ENCODE results near the gene MFRP. TPM values are rescaled to one million over a fixed set of nuclear protein-coding genes. Genes with fewer than 3 reads are reported as not detected.
A peak's percentile ranks its signal among the peaks of the same experiment; 100 is the strongest.

Gene MFRP
- total RNA-seq, 2 experiments from 2014 or later = not detected

- no peak for ATAC-seq
- CTCF ChIA-PET = interaction anchor here (1.2 to 15.0 kb wide), 5 partner anchors 13 to 103 kb away, joined by 3 to 241 read pairs (median 30); partner anchors contain the start of gene C1QTNF5
- POLR2A ChIA-PET = interaction anchor here (0.8 to 1.4 kb wide), 2 partner anchors 9 to 10 kb away, joined by 4 read pairs; partner anchors contain the start of gene USP2
- H3K36me3 Mint-ChIP-seq (ENCODE audit: low read depth) = no peaks in the 10 kb centered on the region
- peaks cover 7% of the 10 kb centered on the region for H3K4me1 Mint-ChIP-seq (ENCODE audit: low read depth)
- H3K27ac Mint-ChIP-seq = no peak overlapping the region
- no peak for DNase-seq
- TF ChIP-seq, protein P1, sequence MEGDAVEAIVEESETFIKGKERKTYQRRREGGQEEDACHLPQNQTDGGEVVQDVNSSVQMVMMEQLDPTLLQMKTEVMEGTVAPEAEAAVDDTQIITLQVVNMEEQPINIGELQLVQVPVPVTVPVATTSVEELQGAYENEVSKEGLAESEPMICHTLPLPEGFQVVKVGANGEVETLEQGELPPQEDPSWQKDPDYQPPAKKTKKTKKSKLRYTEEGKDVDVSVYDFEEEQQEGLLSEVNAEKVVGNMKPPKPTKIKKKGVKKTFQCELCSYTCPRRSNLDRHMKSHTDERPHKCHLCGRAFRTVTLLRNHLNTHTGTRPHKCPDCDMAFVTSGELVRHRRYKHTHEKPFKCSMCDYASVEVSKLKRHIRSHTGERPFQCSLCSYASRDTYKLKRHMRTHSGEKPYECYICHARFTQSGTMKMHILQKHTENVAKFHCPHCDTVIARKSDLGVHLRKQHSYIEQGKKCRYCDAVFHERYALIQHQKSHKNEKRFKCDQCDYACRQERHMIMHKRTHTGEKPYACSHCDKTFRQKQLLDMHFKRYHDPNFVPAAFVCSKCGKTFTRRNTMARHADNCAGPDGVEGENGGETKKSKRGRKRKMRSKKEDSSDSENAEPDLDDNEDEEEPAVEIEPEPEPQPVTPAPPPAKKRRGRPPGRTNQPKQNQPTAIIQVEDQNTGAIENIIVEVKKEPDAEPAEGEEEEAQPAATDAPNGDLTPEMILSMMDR (IDR thresholded peaks at IDR 0.05) = no peak
- no peaks in the 10 kb centered on the region for H3K9me3 Mint-ChIP-seq
- no peak overlapping the region for H3K4me3 Mint-ChIP-seq
- intact Hi-C loops (cut with micrococcal nuclease) = no loop called here
- H3K27me3 Mint-ChIP-seq = peaks cover 10% of the 10 kb centered on the region
Measured at GRCh38 chr11:119372260-119373058, 26.0 kb upstream of the MFRP start.

GRCh38 chr11:119371778-119372182 lies 25.3 kb upstream of the MFRP start:
- no peak overlapping the region for H3K27ac Mint-ChIP-seq
- peaks cover 7% of the 10 kb centered on the region for H3K4me1 Mint-ChIP-seq (ENCODE audit: low read depth)
- H3K9me3 Mint-ChIP-seq = no peaks in the 10 kb centered on the region
- ATAC-seq = no peak
- H3K4me3 Mint-ChIP-seq = no peak overlapping the region
- TF ChIP-seq, protein P1 (IDR thresholded peaks at IDR 0.05) = no peak
- ChIA-PET CTCF (interaction anchor here (1.0 to 6.4 kb wide), 4 partner anchors 10 to 103 kb away, joined by 3 to 55 read pairs (median 6); no protein-coding TSS in a partner anchor), POLR2A (no interaction called here)
- H3K27me3 Mint-ChIP-seq = peaks cover 15% of the 10 kb centered on the region
- intact Hi-C loops (cut with micrococcal nuclease) = no loop called here
- no peak for DNase-seq
- H3K36me3 Mint-ChIP-seq (ENCODE audit: low read depth) = no peaks in the 10 kb centered on the region

- no peak overlapping the region for H3K27ac Mint-ChIP-seq
- H3K36me3 Mint-ChIP-seq (ENCODE audit: low read depth) = no peaks in the 10 kb centered on the region
- CTCF ChIA-PET = interaction anchor here (0.9 to 6.4 kb wide), 5 partner anchors 10 to 104 kb away, joined by 3 to 55 read pairs (median 5); no protein-coding TSS in a partner anchor
- peaks cover 7% of the 10 kb centered on the region for H3K4me1 Mint-ChIP-seq (ENCODE audit: low read depth)
- peaks cover 22% of the 10 kb centered on the region for H3K27me3 Mint-ChIP-seq
- H3K4me3 Mint-ChIP-seq = no peak overlapping the region
- H3K9me3 Mint-ChIP-seq = no peaks in the 10 kb centered on the region
- TF ChIP-seq, protein P1 (IDR thresholded peaks at IDR 0.05) = no peak
- ATAC-seq = no peak
- POLR2A ChIA-PET = no interaction called here
- DNase-seq = no peak
- intact Hi-C loops (cut with micrococcal nuclease) = no loop called here
Measured at GRCh38 chr11:119371067-119371601, 24.6 kb upstream of the MFRP start.

DNA sequence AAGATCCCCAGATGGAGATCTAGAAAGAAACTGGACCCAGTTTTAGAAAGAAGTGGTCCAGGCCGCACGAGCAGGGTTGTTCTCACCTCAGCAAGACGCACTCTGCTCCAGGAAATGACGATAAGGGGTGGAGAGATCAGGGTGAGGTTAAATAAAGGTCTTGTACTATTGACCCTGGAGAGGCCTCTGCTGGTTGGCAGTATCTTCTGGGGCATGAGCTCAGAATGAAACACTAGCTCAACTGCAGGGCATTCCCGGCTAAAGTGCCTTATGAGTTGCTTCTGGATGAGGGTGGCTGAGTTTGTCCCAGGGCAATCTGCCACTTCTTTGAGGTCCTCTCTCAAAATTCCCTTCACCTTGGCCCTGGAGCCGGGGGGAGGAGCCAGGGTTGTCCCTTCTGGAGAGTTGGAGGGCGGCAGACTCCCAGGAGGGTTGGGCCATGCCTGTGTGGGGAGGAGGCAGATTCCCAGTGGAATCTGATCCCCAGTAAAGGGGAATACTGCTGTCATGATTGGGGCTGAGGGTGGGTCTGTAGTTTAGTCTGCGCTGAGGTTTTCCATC lies 24.1 kb upstream of the MFRP start:
- peak; percentile 49 for ATAC-seq
- peaks cover 24% of the 10 kb centered on the region for H3K27me3 Mint-ChIP-seq
- peaks cover 7% of the 10 kb centered on the region for H3K4me1 Mint-ChIP-seq (ENCODE audit: low read depth)
- H3K27ac Mint-ChIP-seq = no peak overlapping the region
- TF ChIP-seq, protein P1 (IDR thresholded peaks at IDR 0.05) = no peak
- intact Hi-C loops (cut with micrococcal nuclease) = no loop called here
- no peak for DNase-seq
- CTCF ChIA-PET = interaction anchor here (0.9 to 6.4 kb wide), 4 partner anchors 9 to 104 kb away, joined by 3 to 55 read pairs (median 6); no protein-coding TSS in a partner anchor
- H3K36me3 Mint-ChIP-seq (ENCODE audit: low read depth) = no peaks in the 10 kb centered on the region
- POLR2A ChIA-PET = no interaction called here
- H3K9me3 Mint-ChIP-seq = no peaks in the 10 kb centered on the region
- no peak overlapping the region for H3K4me3 Mint-ChIP-seq

Data from activated CD8-positive, alpha-beta T cell treated with anti-CD3 and anti-CD28 coated beads for 36 hours (primary cell).